ENCODE measurements around the gene HNRNPUL1. TPM values are rescaled to one million over a fixed set of nuclear protein-coding genes. Genes with fewer than 3 reads are reported as not detected.
"Not testable (repeated sequence)": the region's sequence is repeated elsewhere in the genome, so short reads cannot be mapped to it uniquely, and the experiment has no call there.

HNRNPUL1 gene
- total and polyA plus RNA-seq, 9 donors: 73.0 to 182 (median 160) TPM

- Histone ChIP-seq H3K9me3 (replicated peaks; ENCODE audit: control insufficient read depth, low read depth, low read length) (no peaks in the 10 kb centered on the region), H3K4me1 (ENCODE audit: control insufficient read depth, insufficient read depth, low read length) (peaks cover 6% of the 10 kb centered on the region), H3K4me3 (ENCODE audit: low read length) (no peak overlapping the region), H3K27me3 (ENCODE audit: control insufficient read depth, insufficient read depth, low read length) (no peaks in the 10 kb centered on the region), H3K36me3 (ENCODE audit: control insufficient read depth, insufficient read depth, low read length) (peaks cover 2% of the 10 kb centered on the region), H3K27ac (ENCODE audit: low read length) (peak overlapping the region; percentile 42)
- DNase-seq: peak; percentile 60
- 88% methylated on average over 1 of the region's 5 CpGs for WGBS (ENCODE audit: insufficient coverage)
Measured at GRCh38 chr19:41334793-41335192, 70.6 kb downstream of the HNRNPUL1 start.

GRCh38 chr19:41335467-41335866 lies 71.3 kb downstream of the HNRNPUL1 start:
- H3K4me3 ChIP-seq (ENCODE audit: low read length): no peak overlapping the region
- no peak overlapping the region for H3K27ac ChIP-seq (ENCODE audit: low read length)
- peaks cover under 1% of the 10 kb centered on the region for H3K36me3 ChIP-seq (ENCODE audit: control insufficient read depth, insufficient read depth, low read length)
- H3K9me3 ChIP-seq (replicated peaks; ENCODE audit: control insufficient read depth, low read depth, low read length): no peaks in the 10 kb centered on the region
- no peaks in the 10 kb centered on the region for H3K27me3 ChIP-seq (ENCODE audit: control insufficient read depth, insufficient read depth, low read length)
- H3K4me1 ChIP-seq (ENCODE audit: control insufficient read depth, insufficient read depth, low read length): peaks cover 6% of the 10 kb centered on the region
- 92% methylated on average over 8 of the region's 10 CpGs for WGBS (ENCODE audit: insufficient coverage)
- DNase-seq: no peak

GRCh38 chr19:41339936-41340335 lies 75.8 kb downstream of the HNRNPUL1 start:
- 100% methylated on average over 4 of the region's 5 CpGs for WGBS (ENCODE audit: insufficient coverage)
- Histone ChIP-seq H3K36me3 (ENCODE audit: control insufficient read depth, insufficient read depth, low read length) (peaks cover 20% of the 10 kb centered on the region), H3K4me1 (ENCODE audit: control insufficient read depth, insufficient read depth, low read length) (no peaks in the 10 kb centered on the region)

GRCh38 chr19:41341669-41342490 lies 77.7 kb downstream of the HNRNPUL1 start:
- DNase-seq: no peak
- Histone ChIP-seq H3K9me3 (replicated peaks; ENCODE audit: control insufficient read depth, low read depth, low read length) (no peaks in the 10 kb centered on the region), H3K27ac (ENCODE audit: low read length) (no peak overlapping the region), H3K27me3 (ENCODE audit: control insufficient read depth, insufficient read depth, low read length) (no peaks in the 10 kb centered on the region), H3K4me1 (ENCODE audit: control insufficient read depth, insufficient read depth, low read length) (no peaks in the 10 kb centered on the region), H3K4me3 (ENCODE audit: low read length) (no peak overlapping the region), H3K36me3 (ENCODE audit: control insufficient read depth, insufficient read depth, low read length) (peaks cover 23% of the 10 kb centered on the region)
- WGBS (ENCODE audit: insufficient coverage): 91% methylated on average over 9 of the region's 20 CpGs

More at GRCh38 chr19:41339936-41340335, 75.8 kb downstream of the HNRNPUL1 start:
- DNase-seq: no peak
- Histone ChIP-seq H3K27me3 (ENCODE audit: control insufficient read depth, insufficient read depth, low read length) (no peaks in the 10 kb centered on the region), H3K9me3 (replicated peaks; ENCODE audit: control insufficient read depth, low read depth, low read length) (no peaks in the 10 kb centered on the region), H3K4me3 (ENCODE audit: low read length) (no peak overlapping the region), H3K27ac (ENCODE audit: low read length) (no peak overlapping the region)

GRCh38 chr19:41344162-41344561 lies 80.0 kb downstream of the HNRNPUL1 start:
- Histone ChIP-seq H3K27me3 (ENCODE audit: control insufficient read depth, insufficient read depth, low read length) (peaks cover 4% of the 10 kb centered on the region), H3K27ac (ENCODE audit: low read length) (no peak overlapping the region), H3K9me3 (replicated peaks; ENCODE audit: control insufficient read depth, low read depth, low read length) (no peaks in the 10 kb centered on the region), H3K36me3 (ENCODE audit: control insufficient read depth, insufficient read depth, low read length) (peaks cover 23% of the 10 kb centered on the region), H3K4me1 (ENCODE audit: control insufficient read depth, insufficient read depth, low read length) (no peaks in the 10 kb centered on the region), H3K4me3 (ENCODE audit: low read length) (no peak overlapping the region)
- no CpG with 5 or more reads among the region's 2 CpGs for WGBS (ENCODE audit: insufficient coverage)
- no peak for DNase-seq

GRCh38 chr19:41346916-41347315 lies 82.7 kb downstream of the HNRNPUL1 start:
- Histone ChIP-seq H3K27me3 (ENCODE audit: control insufficient read depth, insufficient read depth, low read length) (peaks cover 31% of the 10 kb centered on the region), H3K4me1 (ENCODE audit: control insufficient read depth, insufficient read depth, low read length) (peaks cover 15% of the 10 kb centered on the region), H3K36me3 (ENCODE audit: control insufficient read depth, insufficient read depth, low read length) (peaks cover 15% of the 10 kb centered on the region)
- not testable (repeated sequence) for H3K4me3 ChIP-seq (ENCODE audit: low read length); DNase-seq; H3K27ac ChIP-seq (ENCODE audit: low read length); H3K9me3 ChIP-seq (replicated peaks; ENCODE audit: control insufficient read depth, low read depth, low read length)
- WGBS (ENCODE audit: insufficient coverage): 91% methylated on average over 5 of the region's 9 CpGs

GRCh38 chr19:41350735-41351338 lies 86.7 kb downstream of the HNRNPUL1 start:
- H3K4me1 ChIP-seq (ENCODE audit: control insufficient read depth, insufficient read depth, low read length): peaks cover 41% of the 10 kb centered on the region
- no peak for DNase-seq
- WGBS (ENCODE audit: insufficient coverage): 3% methylated on average over 19 of the region's 22 CpGs
- no peaks in the 10 kb centered on the region for H3K9me3 ChIP-seq (replicated peaks; ENCODE audit: control insufficient read depth, low read depth, low read length)
- H3K27me3 ChIP-seq (ENCODE audit: control insufficient read depth, insufficient read depth, low read length): peaks cover 50% of the 10 kb centered on the region
- H3K36me3 ChIP-seq (ENCODE audit: control insufficient read depth, insufficient read depth, low read length): peaks cover 3% of the 10 kb centered on the region
- H3K27ac ChIP-seq (ENCODE audit: low read length): no peak overlapping the region
- H3K4me3 ChIP-seq (ENCODE audit: low read length): peak overlapping the region; percentile 59

GRCh38 chr19:41351339-41352245 lies 87.4 kb downstream of the HNRNPUL1 start:
- Histone ChIP-seq H3K4me3 (ENCODE audit: low read length) (peak overlapping the region; percentile 59), H3K36me3 (ENCODE audit: control insufficient read depth, insufficient read depth, low read length) (no peaks in the 10 kb centered on the region), H3K9me3 (replicated peaks; ENCODE audit: control insufficient read depth, low read depth, low read length) (no peaks in the 10 kb centered on the region), H3K4me1 (ENCODE audit: control insufficient read depth, insufficient read depth, low read length) (peaks cover 41% of the 10 kb centered on the region), H3K27me3 (ENCODE audit: control insufficient read depth, insufficient read depth, low read length) (peaks cover 50% of the 10 kb centered on the region), H3K27ac (ENCODE audit: low read length) (peak overlapping the region; percentile 29)
- peak; percentile 63 for DNase-seq
- under 1% methylated on average over 49 of the region's 58 CpGs for WGBS (ENCODE audit: insufficient coverage)

- no peak overlapping the region for H3K27ac ChIP-seq (ENCODE audit: low read length)
- H3K36me3 ChIP-seq (ENCODE audit: control insufficient read depth, insufficient read depth, low read length): no peaks in the 10 kb centered on the region
- WGBS (ENCODE audit: insufficient coverage): 0% methylated on average over 8 of the region's 12 CpGs
- DNase-seq: no peak
- H3K27me3 ChIP-seq (ENCODE audit: control insufficient read depth, insufficient read depth, low read length): peaks cover 50% of the 10 kb centered on the region
- H3K4me1 ChIP-seq (ENCODE audit: control insufficient read depth, insufficient read depth, low read length): peaks cover 45% of the 10 kb centered on the region
- H3K9me3 ChIP-seq (replicated peaks; ENCODE audit: control insufficient read depth, low read depth, low read length): no peaks in the 10 kb centered on the region
- H3K4me3 ChIP-seq (ENCODE audit: low read length): peak overlapping the region; percentile 59
Measured at GRCh38 chr19:41352279-41352608, 88.1 kb downstream of the HNRNPUL1 start.
